ENCODE measurements around the gene TRIM34. TPM values are rescaled to one million over a fixed set of nuclear protein-coding genes. Genes with fewer than 3 reads are reported as not detected.

Gene TRIM34
- total and polyA plus RNA-seq, 2 of the 8 experiments (the other 6 are each of a cell fraction or from before 2014, with no cell fraction given), result 0.76 to 5.8 TPM

DNA sequence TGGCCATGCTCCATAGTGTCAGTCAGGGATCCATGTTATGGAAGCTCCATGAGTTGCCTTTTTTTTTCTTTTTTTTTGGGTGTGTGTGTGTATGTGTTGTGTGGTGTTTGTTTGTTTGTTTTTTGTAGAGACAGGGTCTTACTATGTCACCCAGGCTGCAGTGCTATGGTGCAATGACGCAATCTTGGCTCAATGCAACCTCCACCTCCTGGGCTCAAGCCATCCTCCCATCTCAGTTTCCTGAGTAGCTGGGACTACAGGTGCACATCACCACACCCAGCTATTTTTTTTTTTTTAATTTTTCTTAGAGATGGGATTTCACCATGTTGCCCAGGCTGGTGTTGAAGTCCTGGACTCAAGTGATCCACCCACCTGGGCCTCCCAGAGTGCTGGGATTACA, 63.7 kb downstream of the TRIM34 start:
- Histone ChIP-seq H3K4me3 (ENCODE audit: extremely low read depth in 1 of 4, insufficient read depth in 2 of 4, low read depth in 3 of 4, low read length in 4 of 4) (no peak overlapping the region), H3K4me2 (ENCODE audit: insufficient read depth in 1 of 2, low read depth in 2 of 2, low read length in 2 of 2) (no peak overlapping the region), H3K18ac (ENCODE audit: extremely low read depth, low read length) (no peak overlapping the region), H2BK20ac (ENCODE audit: low read length) (0 out of 2 replicates have a peak overlapping the region, but pooled peaks have one; percentile 49), H2BK15ac (ENCODE audit: low read length) (no peak overlapping the region), H4K8ac (ENCODE audit: extremely low read depth, insufficient read depth, low read length) (no peak overlapping the region), H4K91ac (replicated peaks; ENCODE audit: insufficient read length, low read length) (no peak overlapping the region), H3K9ac (replicated peaks in 1 of 4; ENCODE audit: extremely low read depth in 1 of 4, low read depth in 3 of 4, low read length in 3 of 4) (no peak overlapping the region), H2AK5ac (ENCODE audit: low read depth, low read length) (no peak overlapping the region), H3K14ac (ENCODE audit: insufficient read length) (no peak overlapping the region), H3K79me2 (ENCODE audit: control insufficient read depth in 1 of 2, insufficient read depth in 2 of 2, low read length in 2 of 2) (peaks cover 0 to 25% of the 10 kb centered on the region in 2 experiments; a peak in 2 of 4 replicates), H3K79me1 (ENCODE audit: low read depth, low read length) (no peaks in the 10 kb centered on the region), H4K20me1 (replicated peaks in 1 of 2; ENCODE audit: control insufficient read depth in 1 of 2, insufficient read depth in 2 of 2, low read length in 2 of 2) (no peaks in the 10 kb centered on the region), H2BK12ac (ENCODE audit: low read depth, low read length) (peak overlapping the region; percentile 94; the same call in 1 of the 2 replicates), H3K4ac (replicated peaks; ENCODE audit: insufficient read length, low read depth, low read length) (no peak overlapping the region), H2AFZ (ENCODE audit: low read length) (no peak overlapping the region), H3K36me3 (ENCODE audit: control insufficient read depth in 2 of 4, insufficient read depth in 4 of 4, low read length in 3 of 4) (peaks cover 0 to 3% (median 1%) of the 10 kb centered on the region in 4 experiments; a peak in 3 of 8 replicates), H3K27me3 (replicated peaks in 1 of 4; ENCODE audit: control insufficient read depth in 3 of 4, extremely low read depth in 1 of 4, insufficient read depth in 3 of 4, low read length in 3 of 4) (no peaks in the 10 kb centered on the region), H2BK5ac (ENCODE audit: low read depth, low read length) (0 out of 2 replicates have a peak overlapping the region, but pooled peaks have one; percentile 55), H3K9me3 (ENCODE audit: insufficient read depth in 2 of 2, low read depth in 1 of 2, low read length in 1 of 2) (0 out of 4 replicates have a peak, but pooled peaks cover 0 to 1% of the 10 kb centered on the region in 2 experiments), H3K27ac (ENCODE audit: low read depth, low read length) (no peak overlapping the region), H2BK120ac (replicated peaks; ENCODE audit: low read depth, low read length) (no peak overlapping the region), H3K23ac (ENCODE audit: insufficient read length) (no peak overlapping the region), H3K4me1 (replicated peaks in 1 of 4; ENCODE audit: control insufficient read depth in 3 of 4, insufficient read depth in 4 of 4, low read length in 3 of 4) (peaks cover 0 to 12% (median 2%) of the 10 kb centered on the region in 4 experiments; a peak in 4 of 7 replicates), H3K56ac (replicated peaks; ENCODE audit: insufficient read length, low read depth, low read length) (no peak overlapping the region), H3K23me2 (ENCODE audit: low read depth, low read length) (peaks cover 5% of the 10 kb centered on the region), H4K5ac (ENCODE audit: insufficient read length, low read depth, low read length) (no peak overlapping the region)
- no peak for FAIRE-seq
- peak; percentile 36; the same call in 1 of the 2 replicates for TF ChIP-seq CEBPB (IDR thresholded peaks at IDR 0.05; ENCODE audit: low read depth, low read length)
- TF ChIP-seq, protein P1, sequence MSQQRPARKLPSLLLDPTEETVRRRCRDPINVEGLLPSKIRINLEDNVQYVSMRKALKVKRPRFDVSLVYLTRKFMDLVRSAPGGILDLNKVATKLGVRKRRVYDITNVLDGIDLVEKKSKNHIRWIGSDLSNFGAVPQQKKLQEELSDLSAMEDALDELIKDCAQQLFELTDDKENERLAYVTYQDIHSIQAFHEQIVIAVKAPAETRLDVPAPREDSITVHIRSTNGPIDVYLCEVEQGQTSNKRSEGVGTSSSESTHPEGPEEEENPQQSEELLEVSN (IDR thresholded peaks at IDR 0.05), result no peak
- ChIA-PET CTCF (ENCODE audit: partially characterized antibody) (interaction anchor here (0.6 to 2.0 kb wide), 4 partner anchors 23 to 1627 kb away, joined by 3 to 8 read pairs (median 4); no protein-coding TSS in a partner anchor), POLR2A (ENCODE audit: partially characterized antibody) (no interaction called here)
- 79% methylated on average over 1 of the region's 1 CpG; no CpG with 5 or more reads in 1 of the 2 experiments for WGBS, 2 experiments (ENCODE audit: extremely low coverage in 1 of 2, insufficient coverage in 1 of 2, insufficient read length in 1 of 2, insufficient replicate concordance in 2 of 2, low coverage in 1 of 2, low lambda C conversion rate in 2 of 2, missing lambda C conversion rate in 1 of 2)
- DNase-seq (ENCODE audit: low read depth in 1 of 2, low spot score in 2 of 2), result no peak
